ENCODE data around the gene PPP1R9A.

DNA sequence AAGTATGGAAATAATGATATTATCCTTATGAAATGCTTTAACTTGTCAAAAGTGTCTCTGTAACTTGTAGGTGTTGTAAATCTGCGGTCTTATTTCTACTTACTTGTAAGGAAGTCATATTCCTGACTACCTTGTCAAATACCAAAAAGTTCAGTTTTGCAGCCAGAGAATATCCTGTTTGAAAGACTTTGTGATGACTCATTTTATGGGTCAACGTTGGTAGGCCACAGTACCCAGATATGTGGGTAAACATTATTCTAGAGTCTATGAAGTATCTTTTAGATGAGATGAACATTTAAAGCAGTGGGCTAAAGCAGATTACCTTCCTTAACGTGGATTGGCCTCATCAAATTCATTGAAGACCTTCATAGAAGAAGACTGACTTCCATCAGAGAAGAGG, 195.3 kb downstream of the PPP1R9A start:
- TF ChIP-seq POLR2A (IDR thresholded peaks at IDR 0.05): no peak
- TF ChIP-seq, protein P1, sequence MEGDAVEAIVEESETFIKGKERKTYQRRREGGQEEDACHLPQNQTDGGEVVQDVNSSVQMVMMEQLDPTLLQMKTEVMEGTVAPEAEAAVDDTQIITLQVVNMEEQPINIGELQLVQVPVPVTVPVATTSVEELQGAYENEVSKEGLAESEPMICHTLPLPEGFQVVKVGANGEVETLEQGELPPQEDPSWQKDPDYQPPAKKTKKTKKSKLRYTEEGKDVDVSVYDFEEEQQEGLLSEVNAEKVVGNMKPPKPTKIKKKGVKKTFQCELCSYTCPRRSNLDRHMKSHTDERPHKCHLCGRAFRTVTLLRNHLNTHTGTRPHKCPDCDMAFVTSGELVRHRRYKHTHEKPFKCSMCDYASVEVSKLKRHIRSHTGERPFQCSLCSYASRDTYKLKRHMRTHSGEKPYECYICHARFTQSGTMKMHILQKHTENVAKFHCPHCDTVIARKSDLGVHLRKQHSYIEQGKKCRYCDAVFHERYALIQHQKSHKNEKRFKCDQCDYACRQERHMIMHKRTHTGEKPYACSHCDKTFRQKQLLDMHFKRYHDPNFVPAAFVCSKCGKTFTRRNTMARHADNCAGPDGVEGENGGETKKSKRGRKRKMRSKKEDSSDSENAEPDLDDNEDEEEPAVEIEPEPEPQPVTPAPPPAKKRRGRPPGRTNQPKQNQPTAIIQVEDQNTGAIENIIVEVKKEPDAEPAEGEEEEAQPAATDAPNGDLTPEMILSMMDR (IDR thresholded peaks at IDR 0.05): no peak
